Stimulated activated CD8-positive, alpha-beta memory T cell treated with anti-CD3 and anti-CD28 coated beads, Interleukin-12 subunit alpha, Interleukin-12 subunit beta, amount 100 ng/mL, for 1 hour (primary cell): ENCODE data around the gene SCAPER.
"Not testable (repeated sequence)": the region's sequence is repeated elsewhere in the genome, so short reads cannot be mapped to it uniquely, and the experiment has no call there.

ENCODE experiments used
- DNase-seq: peaks from one replicate; pipeline ENCODE4 v3.0.0-alpha.2; 2020; ENCODE audit warnings: low read depth

The SCAPER gene

DNA sequence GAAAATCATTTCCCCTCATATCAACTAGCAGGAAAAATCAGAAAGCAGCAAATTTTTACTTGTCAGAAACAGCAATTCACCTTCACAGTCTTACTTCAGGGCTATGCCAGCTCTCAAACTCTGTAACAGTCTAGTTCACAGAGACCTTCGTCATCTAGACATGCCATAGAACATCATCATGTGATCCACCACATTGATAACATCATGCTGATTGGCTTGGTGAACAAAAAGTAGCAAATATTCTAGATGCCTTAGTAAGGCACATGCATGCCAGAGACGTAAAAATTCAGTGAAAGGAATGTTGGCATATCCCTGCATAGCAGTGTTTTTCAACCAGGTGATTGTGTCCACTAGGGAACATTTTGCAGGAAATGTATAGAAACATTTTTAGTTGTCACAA is 8.6 kb upstream of the SCAPER start:
- DNase-seq, result no peak

- no peak for DNase-seq
These were observed 7.3 kb upstream of the SCAPER start for GRCh38 chr15:76912430-76912829.

GRCh38 chr15:76905855-76906254 is 715 bp upstream of the SCAPER start:
- no peak for DNase-seq

GRCh38 chr15:76904461-76905012 is 603 bp downstream of the SCAPER start:
- DNase-seq, result no peak

- no peak for DNase-seq
These were observed 1.9 kb downstream of the SCAPER start for GRCh38 chr15:76903251-76903681.

GRCh38 chr15:76901965-76902364 is 3.2 kb downstream of the SCAPER start:
- DNase-seq, result no peak

DNA sequence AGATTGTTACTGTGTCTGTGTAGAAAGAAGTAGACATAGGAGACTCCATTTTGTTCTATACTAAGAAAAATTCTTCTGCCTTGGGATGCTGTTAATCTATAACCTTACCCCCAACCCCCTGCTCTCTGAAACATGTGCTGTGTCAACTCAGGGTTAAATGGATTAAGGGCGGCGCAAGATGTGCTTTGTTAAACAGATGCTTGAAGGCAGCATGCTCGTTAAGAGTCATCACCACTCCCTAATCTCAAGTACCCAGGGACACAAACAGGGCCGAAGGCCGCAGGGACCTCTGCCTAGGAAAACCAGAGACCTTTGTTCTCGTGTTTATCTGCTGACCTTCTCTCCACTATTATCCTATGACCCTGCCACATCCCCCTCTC is 5.2 kb downstream of the SCAPER start:
- not testable (repeated sequence) for DNase-seq

- not testable (repeated sequence) for DNase-seq
These were observed 5.8 kb downstream of the SCAPER start for GRCh38 chr15:76899176-76899930.

- no peak for DNase-seq
These were observed 7.0 kb downstream of the SCAPER start for GRCh38 chr15:76898102-76898501.

DNA sequence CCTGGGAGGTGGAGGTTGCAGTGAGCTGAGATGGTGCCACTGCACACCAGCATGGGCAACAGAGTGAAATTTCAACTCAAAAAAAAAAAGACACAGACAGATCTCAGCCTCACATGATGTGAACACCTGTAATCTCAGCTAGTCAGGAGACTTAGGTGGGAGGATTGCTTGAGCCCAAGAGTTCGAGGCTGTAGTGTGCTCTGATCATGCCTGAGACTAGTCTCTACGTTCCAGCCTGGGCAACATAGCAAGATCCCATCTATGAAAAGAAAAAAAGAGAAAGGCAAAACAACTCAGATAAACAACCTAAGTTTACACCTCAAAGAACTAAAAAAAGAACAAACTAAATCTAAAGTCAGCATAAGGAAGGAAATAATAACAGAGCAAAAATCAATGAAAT is 11.0 kb downstream of the SCAPER start:
- no peak for DNase-seq

- not testable (repeated sequence) for DNase-seq
These were observed 12.3 kb downstream of the SCAPER start for GRCh38 chr15:76892836-76893235.

- DNase-seq, result not testable (repeated sequence)
These were observed 17.6 kb downstream of the SCAPER start for GRCh38 chr15:76887280-76888141.

DNA sequence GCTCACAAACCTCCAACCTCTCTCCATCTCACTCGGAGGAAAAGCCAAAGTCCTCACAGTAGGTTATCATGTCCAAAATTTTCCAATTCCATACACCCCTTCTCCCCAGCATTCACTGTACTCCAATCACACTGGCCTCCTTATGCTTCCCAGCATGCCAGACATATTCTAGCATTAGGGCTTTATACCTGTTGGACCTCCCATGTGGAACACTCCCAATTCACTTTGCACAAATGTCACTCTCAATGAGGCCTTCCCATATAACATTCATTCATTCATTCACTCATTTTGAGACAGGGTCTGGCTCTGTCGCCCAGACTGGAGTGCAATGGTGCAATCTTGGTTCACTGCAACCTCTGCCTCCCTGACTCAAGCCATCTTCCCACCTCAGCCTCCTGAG is 19.9 kb downstream of the SCAPER start:
- DNase-seq, result no peak

DNA sequence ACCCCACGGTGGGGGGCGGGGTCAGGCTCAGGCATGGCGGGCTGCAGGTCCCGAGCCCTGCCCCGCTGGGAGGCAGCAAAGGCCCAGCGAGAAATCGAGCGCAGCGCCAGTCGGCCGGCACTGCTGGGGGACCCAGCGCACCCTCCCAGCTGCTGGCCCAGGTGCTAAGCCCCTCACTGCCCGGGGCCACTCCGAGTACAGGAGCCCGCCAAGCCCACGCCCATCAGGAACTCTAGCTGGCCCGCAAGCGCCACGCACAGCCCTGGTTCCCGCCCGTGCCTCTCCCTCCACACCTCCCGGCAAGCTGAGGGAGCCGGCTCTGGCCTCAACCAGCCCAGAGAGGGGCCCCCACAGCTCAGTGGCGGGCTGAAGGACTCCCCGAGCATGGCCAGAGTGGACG is 29.2 kb downstream of the SCAPER start:
- no peak for DNase-seq

- DNase-seq, result not testable (repeated sequence)
These were observed 32.1 kb downstream of the SCAPER start for GRCh38 chr15:76873066-76873465.

- no peak for DNase-seq
These were observed 33.2 kb downstream of the SCAPER start for GRCh38 chr15:76871930-76872329.

DNA sequence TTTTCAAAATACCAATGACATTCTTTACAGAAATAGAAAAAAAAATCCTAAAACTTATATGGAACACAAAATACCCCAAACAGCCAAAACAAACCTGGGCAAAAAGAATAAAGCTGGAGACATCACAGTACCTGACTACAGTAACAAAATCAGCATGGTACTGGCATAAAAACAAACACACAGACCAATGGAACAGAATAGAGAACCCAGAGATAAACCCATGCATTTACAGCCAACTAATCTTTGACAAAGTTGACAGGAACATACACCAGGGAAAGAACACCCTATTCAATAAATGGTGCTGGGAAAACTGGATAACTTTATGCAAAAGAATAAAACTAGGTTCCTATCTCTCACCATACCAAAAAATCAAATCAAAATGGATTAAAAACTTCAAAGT is 36.4 kb downstream of the SCAPER start:
- DNase-seq, result no peak

- DNase-seq, result no peak
These were observed 38.3 kb downstream of the SCAPER start for GRCh38 chr15:76866716-76867321.

GRCh38 chr15:76866008-76866407 is 39.1 kb downstream of the SCAPER start:
- DNase-seq, result no peak

DNA sequence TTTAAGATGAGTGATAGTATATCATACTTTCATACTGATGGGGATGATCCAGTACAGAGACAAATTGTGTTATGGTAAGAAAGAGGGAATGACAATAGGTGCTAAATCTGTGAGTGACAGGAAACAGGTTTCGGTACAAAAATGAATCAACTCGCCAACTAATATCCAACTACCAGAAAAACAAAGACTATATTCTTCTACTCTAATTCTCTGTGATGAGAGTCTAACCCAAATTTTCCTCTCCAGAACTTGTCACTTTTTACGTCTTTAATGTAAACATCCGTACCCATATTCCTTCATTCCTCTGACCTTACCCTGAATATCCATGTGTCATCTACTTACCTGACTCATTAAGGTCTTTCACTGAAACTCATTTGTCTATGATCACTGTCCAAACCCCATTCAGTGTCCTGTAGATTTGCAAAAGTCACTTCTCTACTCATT is 39.6 kb downstream of the SCAPER start:
- DNase-seq, result no peak

GRCh38 chr15:76864586-76864985 is 40.6 kb downstream of the SCAPER start:
- DNase-seq, result no peak

DNA sequence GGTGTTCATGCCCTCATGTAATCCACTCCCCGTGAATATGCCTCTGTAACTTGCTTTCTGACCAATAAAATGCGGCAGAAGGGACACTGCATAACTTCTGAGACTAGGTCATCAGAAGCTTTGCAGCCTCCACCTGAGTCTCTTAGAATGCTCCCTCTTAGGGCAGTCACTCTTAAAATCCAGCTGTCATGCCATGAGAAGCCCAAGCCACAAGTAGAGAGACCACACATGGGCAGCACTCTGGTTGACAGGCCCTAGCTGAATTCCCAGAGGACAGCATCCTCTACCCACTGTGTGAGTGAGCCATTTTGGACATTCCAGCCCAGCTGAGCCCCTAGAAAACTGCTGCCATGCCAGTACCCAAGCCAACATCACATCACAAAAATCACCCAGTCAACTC is 41.4 kb downstream of the SCAPER start:
- DNase-seq, result no peak
